Naive thymus-derived CD4-positive, alpha-beta T cell (primary cell): ENCODE data around the gene PARP2. TPM values are rescaled to one million over a fixed set of nuclear protein-coding genes. Genes with fewer than 3 reads are reported as not detected.

Experiments
- ATAC-seq: fragments of 150-1000 bp; cut with Tn5 transposase; 2 replicates; pipeline ENCODE4 v1.10.0; 2021; ENCODE audit warnings: mild to moderate bottlenecking, moderate library complexity
- CTCF ChIA-PET: fragments of 350-600 bp; sonication (Branson Sonifier 250); formaldehyde crosslinking; loops from one replicate; lab custom pipeline; 2021; ENCODE audit warnings: antibody characterized with exemption; lab: Charles Lee
- POLR2A ChIA-PET: fragments of 350-600 bp; sonication (Branson Sonifier 250); formaldehyde crosslinking; loops from one replicate; lab custom pipeline; 2021; ENCODE audit warnings: antibody characterized with exemption, inconsistent platforms; lab: Charles Lee
- DNase-seq, 9 donors: peaks; one replicate each; pipeline versions ENCODE4 v3.0.0 to v3.0.0-alpha.2; 2020 to 2022; ENCODE audit warnings: mixed read lengths in 1 of 9
- H3K27ac ChIP-seq: one replicate; pipeline ENCODE4 v1.7.0; 2013; ENCODE audit warnings: mild to moderate bottlenecking, low read depth, low read length, moderate library complexity
- H3K27me3 ChIP-seq, 2 donors: one replicate each; pipeline ENCODE4 v1.7.0; 2013; ENCODE audit warnings: low read length in 2 of 2, mild to moderate bottlenecking in 2 of 2, moderate library complexity in 2 of 2; ENCODE audit not compliant: control insufficient read depth in 2 of 2, insufficient read depth in 2 of 2
- H3K36me3 ChIP-seq, 3 experiments: 1 replicate in 2 of 3; 2 replicates in 1 of 3; pipeline ENCODE4 v1.7.0; 2013; ENCODE audit warnings: low read length in 3 of 3, mild to moderate bottlenecking in 3 of 3, moderate library complexity in 1 of 3; ENCODE audit not compliant: insufficient read depth in 3 of 3, control insufficient read depth in 2 of 3
- H3K4me1 ChIP-seq, 2 donors: one replicate each; pipeline ENCODE4 v1.7.0; 2013; ENCODE audit warnings: low read length in 2 of 2, mild to moderate bottlenecking in 2 of 2, moderate library complexity in 1 of 2; ENCODE audit not compliant: control insufficient read depth in 2 of 2, insufficient read depth in 2 of 2
- H3K4me3 ChIP-seq: 2 replicates; pipeline ENCODE4 v1.7.0; 2013; ENCODE audit warnings: mild to moderate bottlenecking, low read length
- H3K9me3 ChIP-seq, 3 experiments: 1 replicate in 2 of 3; 2 replicates in 1 of 3; pipeline ENCODE4 v1.7.0; 2013; ENCODE audit warnings: low read length in 3 of 3; ENCODE audit not compliant: control insufficient read depth in 2 of 3
- H3K27ac Mint-ChIP-seq, 9 donors: one replicate each; pipeline ENCODE4 v1.8.0; 2020 to 2022; ENCODE audit warnings: mixed read lengths in 9 of 9, mild to moderate bottlenecking in 8 of 9, moderate library complexity in 5 of 9, inconsistent platforms in 2 of 9
- H3K27me3 Mint-ChIP-seq, 5 donors: one replicate each; pipeline ENCODE4 v1.8.0; 2021 to 2022; ENCODE audit warnings: mixed read lengths in 5 of 5, mild to moderate bottlenecking in 1 of 5
- H3K36me3 Mint-ChIP-seq, 5 donors: one replicate each; pipeline ENCODE4 v1.8.0; 2020 to 2022; ENCODE audit warnings: mixed read lengths in 5 of 5, mild to moderate bottlenecking in 3 of 5, inconsistent platforms in 1 of 5
- H3K4me1 Mint-ChIP-seq, 7 donors: one replicate each; pipeline ENCODE4 v1.8.0; 2020 to 2022; ENCODE audit warnings: mixed read lengths in 7 of 7, mild to moderate bottlenecking in 3 of 7, inconsistent platforms in 1 of 7
- H3K4me3 Mint-ChIP-seq, 10 donors: one replicate each; pipeline ENCODE4 v1.8.0; 2020 to 2022; ENCODE audit warnings: mild to moderate bottlenecking in 10 of 10, mixed read lengths in 10 of 10, moderate library complexity in 6 of 10, inconsistent platforms in 2 of 10
- H3K9me3 Mint-ChIP-seq, 11 donors: one replicate each; pipeline ENCODE4 v1.8.0; 2020 to 2022; ENCODE audit warnings: mixed read lengths in 11 of 11, mild to moderate bottlenecking in 4 of 11, inconsistent platforms in 1 of 11, moderate library complexity in 1 of 11
- intact Hi-C, 2 donors: fragments of 100-400 bp; cut with micrococcal nuclease; formaldehyde crosslinking; loops; one replicate each; pipeline ENCODE4 v1.15.1; 2023
- polyA plus RNA-seq, 2 donors: library from polyadenylated mRNA; unstranded; fragments of 300-500 nt; fragmentation: Illumina TruSeq; gene quantifications; one replicate each; pipeline ENCODE4 v1.2.3, GENCODE V29; 2021
- total RNA-seq, 6 experiments: library from RNA in 5 of 6; stranded (reverse) in 5 of 6; gene quantifications; 1 replicate in 5 of 6; 2 replicates in 1 of 6; pipeline ENCODE4 v1.2.3 and lab custom pipeline; 2021 to 2026

Gene PARP2
- total and polyA plus RNA-seq, 7 experiments from 2014 or later: 9.8 to 24.5 (median 18.9) TPM

GRCh38 chr14:20376071-20376588 is 32.7 kb downstream of the PARP2 start:
- peaks cover 13 to 95% (median 46%) of the 10 kb centered on the region in 3 experiments for H3K36me3 ChIP-seq
- Mint-ChIP-seq H3K4me1 (no peaks in the 10 kb centered on the region), H3K27me3 (no peaks in the 10 kb centered on the region), H3K9me3 (no peaks in the 10 kb centered on the region), H3K27ac (peak overlapping the region in 1 of 9 donors; percentile 41), H3K36me3 (peaks cover 23 to 73% (median 34%) of the 10 kb centered on the region in 5 donors), H3K4me3 (no peak overlapping the region)
- ChIA-PET POLR2A (no interaction called here), CTCF (no interaction called here)
- intact Hi-C loops: no loop called here
- ATAC-seq: no peak
- no peaks in the 10 kb centered on the region for H3K4me1 ChIP-seq
- H3K27me3 ChIP-seq: no peaks in the 10 kb centered on the region
- H3K27ac ChIP-seq: no peak overlapping the region
- no peak for DNase-seq
- H3K9me3 ChIP-seq: no peaks in the 10 kb centered on the region
- H3K4me3 ChIP-seq: no peak overlapping the region

GRCh38 chr14:20377171-20377570 is 33.7 kb downstream of the PARP2 start:
- H3K4me3 ChIP-seq: no peak overlapping the region
- DNase-seq: no peak
- no peaks in the 10 kb centered on the region for H3K27me3 ChIP-seq
- ATAC-seq: no peak
- H3K36me3 ChIP-seq: peaks cover 14 to 95% (median 42%) of the 10 kb centered on the region in 3 experiments
- H3K27ac ChIP-seq: no peak overlapping the region
- Mint-ChIP-seq H3K36me3 (peaks cover 24 to 72% (median 29%) of the 10 kb centered on the region in 5 donors), H3K4me1 (no peaks in the 10 kb centered on the region), H3K9me3 (no peaks in the 10 kb centered on the region), H3K4me3 (no peak overlapping the region), H3K27ac (peak overlapping the region in 1 of 9 donors; percentile 74), H3K27me3 (no peaks in the 10 kb centered on the region)
- no peaks in the 10 kb centered on the region for H3K4me1 ChIP-seq
- CTCF ChIA-PET: no interaction called here
- H3K9me3 ChIP-seq: no peaks in the 10 kb centered on the region
- POLR2A ChIA-PET: no interaction called here
- intact Hi-C loops: no loop called here

GRCh38 chr14:20379743-20380142 is 36.3 kb downstream of the PARP2 start:
- ChIA-PET POLR2A (interaction anchor here (1.2 kb wide), 1 partner anchor 8 kb away, joined by 3 read pairs; no protein-coding TSS in a partner anchor), CTCF (no interaction called here)
- H3K9me3 Mint-ChIP-seq: no peaks in the 10 kb centered on the region
- intact Hi-C loops: no loop called here
- H3K27ac Mint-ChIP-seq: peak overlapping the region in 2 of 9 donors; percentile 2 to 46
- no peak for DNase-seq
- Histone ChIP-seq H3K4me3 (no peak overlapping the region), H3K36me3 (peaks cover 17 to 96% (median 39%) of the 10 kb centered on the region in 3 experiments), H3K27me3 (no peaks in the 10 kb centered on the region), H3K9me3 (no peaks in the 10 kb centered on the region), H3K4me1 (no peaks in the 10 kb centered on the region), H3K27ac (no peak overlapping the region)
- no peak for ATAC-seq
- peaks cover 22 to 74% (median 24%) of the 10 kb centered on the region in 5 donors for H3K36me3 Mint-ChIP-seq
- no peaks in the 10 kb centered on the region for H3K4me1 Mint-ChIP-seq
- H3K4me3 Mint-ChIP-seq: no peak overlapping the region
- no peaks in the 10 kb centered on the region for H3K27me3 Mint-ChIP-seq

- H3K9me3 ChIP-seq: no peaks in the 10 kb centered on the region
- Mint-ChIP-seq H3K36me3 (peaks cover 21 to 73% (median 22%) of the 10 kb centered on the region in 5 donors), H3K4me3 (no peak overlapping the region), H3K27ac (peak overlapping the region in 1 of 9 donors; percentile 25), H3K9me3 (no peaks in the 10 kb centered on the region), H3K4me1 (no peaks in the 10 kb centered on the region), H3K27me3 (no peaks in the 10 kb centered on the region)
- CTCF ChIA-PET: no interaction called here
- H3K36me3 ChIP-seq: peaks cover 17 to 97% (median 39%) of the 10 kb centered on the region in 3 experiments
- POLR2A ChIA-PET: no interaction called here
- no peak for DNase-seq
- intact Hi-C loops: no loop called here
- no peak overlapping the region for H3K4me3 ChIP-seq
- H3K27me3 ChIP-seq: no peaks in the 10 kb centered on the region
- H3K4me1 ChIP-seq: no peaks in the 10 kb centered on the region
- no peak for ATAC-seq
- H3K27ac ChIP-seq: no peak overlapping the region
Observed at GRCh38 chr14:20380681-20381080, 37.2 kb downstream of the PARP2 start.

GRCh38 chr14:20381341-20381740 is 37.9 kb downstream of the PARP2 start:
- intact Hi-C loops: no loop called here
- H3K4me3 ChIP-seq: no peak overlapping the region
- no peak overlapping the region for H3K27ac ChIP-seq
- DNase-seq: no peak
- Mint-ChIP-seq H3K4me3 (no peak overlapping the region), H3K27ac (peak overlapping the region in 1 of 9 donors; percentile 25), H3K4me1 (no peaks in the 10 kb centered on the region), H3K27me3 (no peaks in the 10 kb centered on the region), H3K36me3 (peaks cover 20 to 74% (median 22%) of the 10 kb centered on the region in 5 donors), H3K9me3 (no peaks in the 10 kb centered on the region)
- no peaks in the 10 kb centered on the region for H3K4me1 ChIP-seq
- POLR2A ChIA-PET: no interaction called here
- H3K36me3 ChIP-seq: peaks cover 21 to 97% (median 44%) of the 10 kb centered on the region in 3 experiments
- CTCF ChIA-PET: no interaction called here
- no peaks in the 10 kb centered on the region for H3K27me3 ChIP-seq
- no peak for ATAC-seq
- H3K9me3 ChIP-seq: no peaks in the 10 kb centered on the region

DNA sequence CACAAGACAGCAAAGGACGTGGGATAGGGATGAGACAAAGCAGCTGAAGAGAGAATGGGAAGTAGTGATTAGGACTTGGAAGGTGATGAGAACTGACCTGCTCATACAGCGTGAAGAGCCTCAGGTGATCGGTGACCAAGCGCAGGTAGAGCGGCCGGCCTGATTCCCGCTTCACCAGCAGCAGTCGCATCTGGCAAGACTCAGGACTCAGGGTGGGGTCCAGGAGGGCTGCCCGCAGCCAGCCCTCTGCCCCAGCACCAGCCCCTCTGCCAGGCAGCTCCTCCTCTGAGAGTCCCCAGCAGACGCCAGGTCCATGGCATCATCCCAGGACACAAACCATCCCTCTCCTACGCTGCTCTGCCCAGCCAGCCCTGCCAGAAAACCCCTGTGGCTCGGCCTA is 39.1 kb downstream of the PARP2 start:
- CTCF ChIA-PET: no interaction called here
- no peak overlapping the region for H3K4me3 Mint-ChIP-seq
- Histone ChIP-seq H3K27ac (no peak overlapping the region), H3K27me3 (no peaks in the 10 kb centered on the region), H3K4me3 (no peak overlapping the region), H3K9me3 (no peaks in the 10 kb centered on the region), H3K36me3 (peaks cover 26 to 96% (median 45%) of the 10 kb centered on the region in 3 experiments), H3K4me1 (no peaks in the 10 kb centered on the region)
- intact Hi-C loops: no loop called here
- DNase-seq (no peak), ATAC-seq (no peak)
- H3K9me3 Mint-ChIP-seq: no peaks in the 10 kb centered on the region
- H3K36me3 Mint-ChIP-seq: peaks cover 16 to 76% (median 20%) of the 10 kb centered on the region in 5 donors
- peak overlapping the region in 1 of 9 donors; percentile 46 for H3K27ac Mint-ChIP-seq
- POLR2A ChIA-PET: no interaction called here
- H3K27me3 Mint-ChIP-seq: no peaks in the 10 kb centered on the region
- H3K4me1 Mint-ChIP-seq: no peaks in the 10 kb centered on the region

DNA sequence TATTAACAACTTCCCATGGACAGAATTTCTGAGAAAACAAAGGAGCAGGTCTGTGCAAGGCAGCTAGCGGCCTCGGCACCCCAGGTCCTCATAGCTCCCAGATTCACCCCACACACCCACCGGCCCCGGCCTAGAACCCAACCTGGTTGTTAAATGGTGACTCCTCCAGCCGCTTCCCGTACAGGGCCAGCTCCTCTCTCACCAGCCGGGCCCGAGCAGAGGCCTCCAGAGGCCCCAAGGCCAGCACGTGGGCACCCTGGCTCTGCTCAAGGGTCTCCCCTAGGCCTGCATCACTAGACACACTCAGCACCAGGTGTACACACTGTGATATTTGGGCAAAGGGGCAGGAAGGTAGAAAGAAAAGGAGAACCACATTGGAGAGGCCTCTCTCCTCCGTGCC is 39.6 kb downstream of the PARP2 start:
- DNase-seq: no peak
- Histone ChIP-seq H3K27ac (no peak overlapping the region), H3K4me1 (no peaks in the 10 kb centered on the region), H3K36me3 (peaks cover 31 to 96% (median 49%) of the 10 kb centered on the region in 3 experiments), H3K4me3 (no peak overlapping the region), H3K27me3 (no peaks in the 10 kb centered on the region), H3K9me3 (no peaks in the 10 kb centered on the region)
- ChIA-PET CTCF (interaction anchor here (0.6 kb wide), 1 partner anchor 146 kb away, joined by 3 read pairs; no protein-coding TSS in a partner anchor), POLR2A (no interaction called here)
- Mint-ChIP-seq H3K36me3 (peaks cover 14 to 76% (median 25%) of the 10 kb centered on the region in 5 donors), H3K4me1 (peaks cover 0 to 2% (median 0%) of the 10 kb centered on the region in 7 donors), H3K4me3 (no peak overlapping the region), H3K27me3 (no peaks in the 10 kb centered on the region), H3K27ac (no peak overlapping the region), H3K9me3 (no peaks in the 10 kb centered on the region)
- intact Hi-C loops: no loop called here
- no peak for ATAC-seq
